ENCODE results near the gene EFCAB13.

Gene EFCAB13

GRCh38 chr17:47295037-47295873, 28.5 kb upstream of the EFCAB13 start:
- DNase-seq (ENCODE audit: low spot score) = peak; percentile 67

- DNase-seq (ENCODE audit: low spot score) = no peak
Measured at GRCh38 chr17:47295874-47296255, 27.9 kb upstream of the EFCAB13 start.

- no peak for DNase-seq (ENCODE audit: low spot score)
Measured at GRCh38 chr17:47297661-47298400, 25.9 kb upstream of the EFCAB13 start.

- no peak for DNase-seq (ENCODE audit: low spot score)
Measured at GRCh38 chr17:47298712-47299111, 25.0 kb upstream of the EFCAB13 start.

GRCh38 chr17:47299239-47299910, 24.4 kb upstream of the EFCAB13 start:
- DNase-seq (ENCODE audit: low spot score) = no peak

- DNase-seq (ENCODE audit: low spot score) = no peak
Measured at GRCh38 chr17:47300718-47301117, 23.0 kb upstream of the EFCAB13 start.

GRCh38 chr17:47301161-47301560, 22.6 kb upstream of the EFCAB13 start:
- no peak for DNase-seq (ENCODE audit: low spot score)

- DNase-seq (ENCODE audit: low spot score) = no peak
Measured at GRCh38 chr17:47301831-47302230, 21.9 kb upstream of the EFCAB13 start.

- no peak for DNase-seq (ENCODE audit: low spot score)
Measured at GRCh38 chr17:47304186-47304585, 19.6 kb upstream of the EFCAB13 start.

- no peak for DNase-seq (ENCODE audit: low spot score)
Measured at GRCh38 chr17:47305302-47305923, 18.3 kb upstream of the EFCAB13 start.

GRCh38 chr17:47310186-47310733, 13.5 kb upstream of the EFCAB13 start:
- no peak for DNase-seq (ENCODE audit: low spot score)

- DNase-seq (ENCODE audit: low spot score) = no peak
Measured at GRCh38 chr17:47311420-47311819, 12.3 kb upstream of the EFCAB13 start.

GRCh38 chr17:47315451-47316266, 8.1 kb upstream of the EFCAB13 start:
- DNase-seq (ENCODE audit: low spot score) = peak; percentile 58

GRCh38 chr17:47316311-47316710, 7.4 kb upstream of the EFCAB13 start:
- DNase-seq (ENCODE audit: low spot score) = no peak

GRCh38 chr17:47317119-47317518, 6.6 kb upstream of the EFCAB13 start:
- DNase-seq (ENCODE audit: low spot score) = no peak

- no peak for DNase-seq (ENCODE audit: low spot score)
Measured at GRCh38 chr17:47318197-47318918, 5.4 kb upstream of the EFCAB13 start.

GRCh38 chr17:47320879-47321502, 2.8 kb upstream of the EFCAB13 start:
- DNase-seq (ENCODE audit: low spot score) = no peak

- peak; percentile 8 for DNase-seq (ENCODE audit: low spot score)
Measured at GRCh38 chr17:47324224-47325020, 667 bp downstream of the EFCAB13 start.

GRCh38 chr17:47325176-47325575, 1.4 kb downstream of the EFCAB13 start:
- DNase-seq (ENCODE audit: low spot score) = no peak
